Measurements from ENCODE around the gene SH3BGRL.

The SH3BGRL gene

GRCh38 chrX:81229901-81230300 lies 28.0 kb downstream of the SH3BGRL start:
- no peak for TF ChIP-seq CTCF (IDR thresholded peaks at IDR 0.05; ENCODE audit: extremely low read depth, insufficient read depth, missing control alignments)
- in situ Hi-C loops (cut with MboI; ENCODE audit: low pct_unique_long_range_greater_than_20kb, low sequenced_read_pairs, unreplicated experiment) = no loop called here
- no peak for DNase-seq (ENCODE audit: low spot score)

GRCh38 chrX:81231476-81231875 lies 29.6 kb downstream of the SH3BGRL start:
- in situ Hi-C loops (cut with MboI; ENCODE audit: low pct_unique_long_range_greater_than_20kb, low sequenced_read_pairs, unreplicated experiment) = no loop called here
- TF ChIP-seq CTCF (IDR thresholded peaks at IDR 0.05; ENCODE audit: extremely low read depth, insufficient read depth, missing control alignments) = no peak
- DNase-seq (ENCODE audit: low spot score) = no peak

GRCh38 chrX:81232218-81232617 lies 30.3 kb downstream of the SH3BGRL start:
- TF ChIP-seq CTCF (IDR thresholded peaks at IDR 0.05; ENCODE audit: extremely low read depth, insufficient read depth, missing control alignments) = no peak
- in situ Hi-C loops (cut with MboI; ENCODE audit: low pct_unique_long_range_greater_than_20kb, low sequenced_read_pairs, unreplicated experiment) = no loop called here
- no peak for DNase-seq (ENCODE audit: low spot score)

- no peak for DNase-seq (ENCODE audit: low spot score)
- in situ Hi-C loops (cut with MboI; ENCODE audit: low pct_unique_long_range_greater_than_20kb, low sequenced_read_pairs, unreplicated experiment) = no loop called here
- no peak for TF ChIP-seq CTCF (IDR thresholded peaks at IDR 0.05; ENCODE audit: extremely low read depth, insufficient read depth, missing control alignments)
These were observed 35.6 kb downstream of the SH3BGRL start for GRCh38 chrX:81237516-81237915.

GRCh38 chrX:81238166-81238565 lies 36.3 kb downstream of the SH3BGRL start:
- TF ChIP-seq CTCF (IDR thresholded peaks at IDR 0.05; ENCODE audit: extremely low read depth, insufficient read depth, missing control alignments) = no peak
- in situ Hi-C loops (cut with MboI; ENCODE audit: low pct_unique_long_range_greater_than_20kb, low sequenced_read_pairs, unreplicated experiment) = no loop called here
- no peak for DNase-seq (ENCODE audit: low spot score)

GRCh38 chrX:81240701-81241331 lies 38.9 kb downstream of the SH3BGRL start:
- no peak for TF ChIP-seq CTCF (IDR thresholded peaks at IDR 0.05; ENCODE audit: extremely low read depth, insufficient read depth, missing control alignments)
- DNase-seq (ENCODE audit: low spot score) = no peak
- in situ Hi-C loops (cut with MboI; ENCODE audit: low pct_unique_long_range_greater_than_20kb, low sequenced_read_pairs, unreplicated experiment) = no loop called here

Measured in GM13977 (cell line).